Measurements from ENCODE around the gene CAMK1. TPM values are rescaled to one million over a fixed set of nuclear protein-coding genes. Genes with fewer than 3 reads are reported as not detected.
A peak's percentile ranks its signal among the peaks of the same experiment; 100 is the strongest.

Gene CAMK1
- polyA plus RNA-seq, 1 donor (not counting 4 experiments of a cell fraction or from before 2014, with no cell fraction given) = 2.3 TPM

DNA sequence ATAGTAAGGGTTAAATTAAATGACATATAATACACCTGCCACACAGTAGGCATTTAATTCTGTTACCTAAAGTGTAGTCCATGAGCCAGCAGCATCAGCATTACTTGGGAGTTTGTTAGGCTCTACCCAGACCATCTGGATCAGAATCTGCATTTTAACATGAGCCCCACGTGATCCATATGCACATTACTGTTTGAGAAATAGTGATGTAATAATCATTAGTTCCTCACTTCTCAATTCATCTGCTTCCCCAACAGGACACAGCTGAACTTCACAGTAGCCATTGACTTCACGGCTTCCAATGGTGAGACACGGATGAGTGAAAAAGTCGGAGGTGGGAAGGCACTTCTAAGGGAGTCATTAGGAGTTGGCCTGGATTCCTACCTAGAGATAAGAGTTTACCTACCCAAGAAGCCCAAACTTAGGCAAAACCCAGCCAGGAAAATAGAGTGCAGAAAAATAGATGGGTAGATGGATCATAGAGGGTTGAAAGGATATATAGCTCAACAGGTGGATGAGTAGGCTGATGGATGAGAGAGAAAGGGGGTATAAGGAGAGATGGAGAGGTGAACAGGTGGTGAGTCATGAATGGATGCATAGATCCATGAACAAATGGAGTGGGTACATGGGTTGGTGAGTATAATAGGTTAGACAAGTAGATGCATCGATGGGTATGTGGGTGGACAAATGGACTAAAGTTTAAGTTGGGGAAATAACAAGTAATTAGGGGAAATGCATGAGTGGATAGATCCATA is 52.8 kb downstream of the CAMK1 start:
- Histone ChIP-seq H3K9me1 (ENCODE audit: control insufficient read depth, extremely low read depth, insufficient read depth, low read length) (no peaks in the 10 kb centered on the region), H2AFZ (ENCODE audit: control insufficient read depth, low read length) (no peak overlapping the region), H3K36me3 (ENCODE audit: control insufficient read depth in 2 of 2, extremely low read depth in 1 of 2, insufficient read depth in 2 of 2, low read length in 2 of 2) (no peaks in the 10 kb centered on the region), H3K27me3 (ENCODE audit: control insufficient read depth, extremely low read depth, insufficient read depth, low read length) (no peaks in the 10 kb centered on the region), H3K4me1 (ENCODE audit: control insufficient read depth, extremely low read depth, insufficient read depth, low read length) (peaks cover 3% of the 10 kb centered on the region), H3K4me3 (ENCODE audit: control insufficient read depth in 2 of 3, extremely low read depth in 1 of 3, insufficient read depth in 2 of 3, low read depth in 1 of 3, low read length in 3 of 3) (no peak overlapping the region), H3K4me2 (ENCODE audit: control insufficient read depth, extremely low read depth, insufficient read depth, low read depth, low read length) (no peak overlapping the region), H3K27ac (ENCODE audit: control insufficient read depth, insufficient read depth, low read length) (no peak overlapping the region), H4K20me1 (ENCODE audit: control insufficient read depth, extremely low read depth, insufficient read depth, low read length) (no peaks in the 10 kb centered on the region), H3K9ac (ENCODE audit: control insufficient read depth, extremely low read depth, insufficient read depth, low read length) (no peak overlapping the region), H3K9me3 (ENCODE audit: control insufficient read depth, low read depth, low read length) (no peaks in the 10 kb centered on the region), H3K79me2 (ENCODE audit: control insufficient read depth, insufficient read depth, low read length) (no peaks in the 10 kb centered on the region)
- FAIRE-seq (no peak), DNase-seq (ENCODE audit: low read depth, low spot score) (no peak)
- dilution Hi-C loops (cut with MboI; ENCODE audit: extremely low pct_ligation_motif_present, low sequenced_read_pairs) = no loop called here
- no peak for TF ChIP-seq EZH2 (IDR thresholded peaks at IDR 0.05; ENCODE audit: low read length)
- TF ChIP-seq, protein P1, sequence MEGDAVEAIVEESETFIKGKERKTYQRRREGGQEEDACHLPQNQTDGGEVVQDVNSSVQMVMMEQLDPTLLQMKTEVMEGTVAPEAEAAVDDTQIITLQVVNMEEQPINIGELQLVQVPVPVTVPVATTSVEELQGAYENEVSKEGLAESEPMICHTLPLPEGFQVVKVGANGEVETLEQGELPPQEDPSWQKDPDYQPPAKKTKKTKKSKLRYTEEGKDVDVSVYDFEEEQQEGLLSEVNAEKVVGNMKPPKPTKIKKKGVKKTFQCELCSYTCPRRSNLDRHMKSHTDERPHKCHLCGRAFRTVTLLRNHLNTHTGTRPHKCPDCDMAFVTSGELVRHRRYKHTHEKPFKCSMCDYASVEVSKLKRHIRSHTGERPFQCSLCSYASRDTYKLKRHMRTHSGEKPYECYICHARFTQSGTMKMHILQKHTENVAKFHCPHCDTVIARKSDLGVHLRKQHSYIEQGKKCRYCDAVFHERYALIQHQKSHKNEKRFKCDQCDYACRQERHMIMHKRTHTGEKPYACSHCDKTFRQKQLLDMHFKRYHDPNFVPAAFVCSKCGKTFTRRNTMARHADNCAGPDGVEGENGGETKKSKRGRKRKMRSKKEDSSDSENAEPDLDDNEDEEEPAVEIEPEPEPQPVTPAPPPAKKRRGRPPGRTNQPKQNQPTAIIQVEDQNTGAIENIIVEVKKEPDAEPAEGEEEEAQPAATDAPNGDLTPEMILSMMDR (optimal IDR thresholded peaks at IDR 0.05 in 1 of 3, IDR thresholded peaks at IDR 0.05 in 1 of 3, conservative IDR thresholded peaks at IDR 0.05 in 1 of 3; ENCODE audit: extremely low read depth in 1 of 3, insufficient read depth in 2 of 3, low read length in 3 of 3) = no peak

DNA sequence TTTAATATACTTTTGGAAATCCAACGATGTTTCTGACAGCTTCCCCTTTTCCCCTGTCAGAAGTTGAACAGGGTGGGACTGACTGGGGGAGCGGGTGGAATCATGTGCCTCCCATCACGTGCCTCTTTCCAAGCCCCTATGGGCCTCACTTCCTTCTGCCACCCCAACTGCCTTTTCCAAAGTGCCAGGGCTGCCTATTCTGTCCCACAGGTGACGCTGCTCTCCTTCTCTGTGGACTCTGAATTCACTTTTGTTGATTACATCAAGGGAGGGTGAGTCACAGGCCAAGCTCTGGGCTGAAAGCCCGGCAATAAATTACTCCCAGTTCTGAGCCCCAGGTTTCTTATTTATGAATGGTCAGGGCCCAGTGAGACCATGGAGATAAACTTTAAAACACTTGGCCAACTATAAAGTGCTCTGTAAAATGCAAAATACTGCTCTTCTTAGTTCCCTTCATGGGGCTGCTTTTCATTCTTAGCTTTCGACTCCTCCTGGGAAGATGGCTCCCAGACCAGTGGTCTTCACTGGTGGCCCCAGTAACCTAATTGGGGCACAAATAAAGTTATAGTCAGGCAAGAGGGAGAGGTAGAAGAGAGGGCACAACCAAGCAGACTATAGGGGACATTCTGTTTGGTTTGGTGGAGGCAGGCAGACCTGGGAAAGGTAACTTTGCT is 53.8 kb downstream of the CAMK1 start:
- no peak overlapping the region for H3K4me3 ChIP-seq (ENCODE audit: control insufficient read depth in 2 of 3, extremely low read depth in 1 of 3, insufficient read depth in 2 of 3, low read depth in 1 of 3, low read length in 3 of 3)
- no peak overlapping the region for H2AFZ ChIP-seq (ENCODE audit: control insufficient read depth, low read length)
- no peak for FAIRE-seq
- dilution Hi-C loops (cut with MboI; ENCODE audit: extremely low pct_ligation_motif_present, low sequenced_read_pairs) = no loop called here
- no peak for DNase-seq (ENCODE audit: low read depth, low spot score)
- no peaks in the 10 kb centered on the region for H3K79me2 ChIP-seq (ENCODE audit: control insufficient read depth, insufficient read depth, low read length)
- no peak overlapping the region for H3K4me2 ChIP-seq (ENCODE audit: control insufficient read depth, extremely low read depth, insufficient read depth, low read depth, low read length)
- H3K9me1 ChIP-seq (ENCODE audit: control insufficient read depth, extremely low read depth, insufficient read depth, low read length) = no peaks in the 10 kb centered on the region
- H4K20me1 ChIP-seq (ENCODE audit: control insufficient read depth, extremely low read depth, insufficient read depth, low read length) = no peaks in the 10 kb centered on the region
- no peak for TF ChIP-seq EZH2 (IDR thresholded peaks at IDR 0.05; ENCODE audit: low read length)
- TF ChIP-seq, protein P1 (optimal IDR thresholded peaks at IDR 0.05 in 1 of 3, IDR thresholded peaks at IDR 0.05 in 1 of 3, conservative IDR thresholded peaks at IDR 0.05 in 1 of 3; ENCODE audit: extremely low read depth in 1 of 3, insufficient read depth in 2 of 3, low read length in 3 of 3) = peak; percentile 95 to 99 (median 95)
- no peaks in the 10 kb centered on the region for H3K9me3 ChIP-seq (ENCODE audit: control insufficient read depth, low read depth, low read length)
- H3K36me3 ChIP-seq (ENCODE audit: control insufficient read depth in 2 of 2, extremely low read depth in 1 of 2, insufficient read depth in 2 of 2, low read length in 2 of 2) = no peaks in the 10 kb centered on the region
- H3K27me3 ChIP-seq (ENCODE audit: control insufficient read depth, extremely low read depth, insufficient read depth, low read length) = no peaks in the 10 kb centered on the region
- peaks cover 3% of the 10 kb centered on the region for H3K4me1 ChIP-seq (ENCODE audit: control insufficient read depth, extremely low read depth, insufficient read depth, low read length)
- no peak overlapping the region for H3K9ac ChIP-seq (ENCODE audit: control insufficient read depth, extremely low read depth, insufficient read depth, low read length)
- H3K27ac ChIP-seq (ENCODE audit: control insufficient read depth, insufficient read depth, low read length) = no peak overlapping the region
